SU-DHL-6 (cell line): ENCODE measurements around the gene CFAP54.

ENCODE experiments used
- CTCF ChIP-seq: fragments of 200-600 bp; sonication (generic); IDR thresholded peaks from one replicate; pipeline ENCODE4 v1.5.1; 2017; ENCODE audit warnings: antibody characterized with exemption, mild to moderate bottlenecking, low read length, moderate library complexity; ENCODE audit not compliant: insufficient read depth, poor library complexity, severe bottlenecking
- EZH2phosphoT487 ChIP-seq: fragments of 200-600 bp; sonication (generic), shearing (Covaris generic); conservative IDR thresholded peaks from 2 replicates; pipeline ENCODE4 v1.6.1; 2018; ENCODE audit warnings: mild to moderate bottlenecking, antibody characterized with exemption, low read length, moderate library complexity, mixed read lengths

- TF ChIP-seq CTCF (no peak), EZH2phosphoT487 (no peak)
These were observed 32.0 kb upstream of the CFAP54 start for GRCh38 chr12:96457191-96457930.
